GM19452 (cell line): ENCODE results near the gene SNHG17.
"Not testable (repeated sequence)": the region's sequence is repeated elsewhere in the genome, so short reads cannot be mapped to it uniquely, and the experiment has no call there.

Source experiments
- ATAC-seq: cut with Tn5 transposase; IDR thresholded peaks from one replicate; pipeline ENCODE4 v1.9.1; 2021; ENCODE audit not compliant: unreplicated experiment

SNHG17 gene

DNA sequence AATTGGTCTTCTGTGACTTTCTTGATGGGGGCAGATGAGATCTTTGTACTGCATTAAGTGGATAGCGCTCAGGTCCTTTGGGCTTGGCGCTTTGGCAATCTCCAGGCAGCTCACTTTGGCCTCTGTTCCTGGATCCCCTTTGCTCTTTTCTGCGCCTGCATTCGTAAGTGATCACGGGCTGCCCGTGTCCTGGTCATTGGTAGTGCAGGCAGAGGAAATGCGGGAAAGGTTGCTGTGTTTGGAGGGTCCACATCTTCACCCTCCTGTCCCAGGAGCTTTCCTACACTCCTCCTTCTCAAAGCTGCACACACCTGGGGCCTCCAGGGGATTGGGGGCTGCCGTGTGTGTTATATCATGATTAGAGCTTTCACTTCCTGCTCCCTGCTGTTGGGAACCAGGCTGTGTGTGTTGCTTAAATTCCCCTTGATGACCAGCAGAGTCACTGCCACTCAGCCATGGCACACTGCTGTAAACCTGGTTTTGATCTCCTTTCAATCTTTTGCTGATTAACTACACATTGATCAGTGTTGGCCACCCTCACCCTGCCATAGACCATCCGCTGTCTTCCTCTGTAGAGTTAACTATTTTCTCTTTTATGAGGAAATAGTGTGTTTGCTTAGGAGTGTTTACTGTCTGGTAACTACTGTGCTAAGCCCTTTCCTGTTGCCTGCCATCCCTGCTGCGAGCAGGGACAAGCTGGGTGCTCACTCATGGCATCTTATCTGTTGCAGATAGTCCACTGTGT is 13.0 kb upstream of the SNHG17 start:
- ATAC-seq = no peak

DNA sequence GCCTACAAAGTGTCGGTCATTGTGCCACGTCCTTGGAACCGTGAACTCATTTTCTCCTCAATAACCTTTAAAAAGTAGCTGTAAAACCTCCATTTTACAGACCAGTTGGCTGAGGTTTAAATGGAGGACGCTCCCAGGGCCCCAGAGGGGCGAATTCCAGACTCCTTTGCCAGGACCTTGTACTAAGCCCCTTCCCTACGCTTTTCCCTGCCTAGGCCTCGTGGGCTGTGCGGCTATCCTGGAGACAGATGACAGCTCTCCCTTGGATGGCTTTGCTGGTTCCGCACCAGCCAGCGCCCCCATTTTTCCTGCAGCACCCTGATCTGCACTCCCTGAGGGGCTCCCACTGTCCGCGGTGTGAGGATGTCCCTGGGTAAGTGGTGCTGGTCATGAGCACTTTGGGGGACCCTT is 12.1 kb upstream of the SNHG17 start:
- ATAC-seq = no peak

- ATAC-seq = peak; percentile 84
Observed at GRCh38 chr20:38446441-38447209, 11.5 kb upstream of the SNHG17 start.

DNA sequence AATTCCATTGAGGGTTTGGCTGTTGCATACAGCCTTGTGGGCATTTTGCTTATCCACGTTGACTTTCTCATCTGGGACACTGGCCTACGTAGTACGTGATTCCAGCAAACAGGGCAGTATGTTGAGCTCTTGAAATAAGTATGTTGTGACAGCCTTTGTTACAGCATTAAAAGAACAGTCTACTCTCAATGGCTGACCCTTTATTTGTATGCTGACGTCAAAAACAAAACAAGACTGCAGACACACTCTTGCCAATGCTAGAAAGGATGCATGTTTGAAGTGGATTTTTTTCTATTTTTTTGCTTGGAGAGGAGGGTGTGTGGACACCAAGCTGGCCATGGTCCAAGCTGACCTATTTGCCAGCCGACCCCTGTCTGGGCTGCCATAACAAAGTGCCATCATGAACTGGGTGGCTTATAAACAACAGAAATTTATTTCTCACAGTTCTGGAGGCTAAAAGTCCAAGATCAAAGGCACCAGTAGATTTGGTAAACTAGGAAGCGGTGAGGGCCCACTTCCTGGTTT is 10.8 kb upstream of the SNHG17 start:
- ATAC-seq = no peak

GRCh38 chr20:38445381-38445796 is 10.3 kb upstream of the SNHG17 start:
- no peak for ATAC-seq

- ATAC-seq = no peak
Observed at GRCh38 chr20:38441916-38442315, 6.8 kb upstream of the SNHG17 start.

DNA sequence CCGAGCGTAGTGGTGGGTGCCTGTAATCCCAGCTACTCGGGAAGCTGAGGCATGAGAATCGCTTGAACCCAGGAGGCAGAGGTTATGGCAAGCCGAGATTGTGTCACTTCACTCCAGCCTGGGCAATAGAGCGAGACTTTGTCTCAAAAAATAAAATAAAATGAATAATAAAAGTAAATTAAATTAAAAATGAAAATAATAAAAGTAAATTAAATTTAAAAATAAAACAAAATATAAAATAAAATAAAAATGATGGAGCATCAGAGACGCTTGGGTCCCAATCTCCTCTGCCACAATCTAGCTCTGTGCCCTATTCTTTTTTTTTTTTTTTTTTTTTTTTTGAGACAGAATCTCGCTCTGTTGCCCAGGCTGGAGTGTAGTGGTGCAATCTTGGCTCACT is 6.0 kb upstream of the SNHG17 start:
- not testable (repeated sequence) for ATAC-seq

DNA sequence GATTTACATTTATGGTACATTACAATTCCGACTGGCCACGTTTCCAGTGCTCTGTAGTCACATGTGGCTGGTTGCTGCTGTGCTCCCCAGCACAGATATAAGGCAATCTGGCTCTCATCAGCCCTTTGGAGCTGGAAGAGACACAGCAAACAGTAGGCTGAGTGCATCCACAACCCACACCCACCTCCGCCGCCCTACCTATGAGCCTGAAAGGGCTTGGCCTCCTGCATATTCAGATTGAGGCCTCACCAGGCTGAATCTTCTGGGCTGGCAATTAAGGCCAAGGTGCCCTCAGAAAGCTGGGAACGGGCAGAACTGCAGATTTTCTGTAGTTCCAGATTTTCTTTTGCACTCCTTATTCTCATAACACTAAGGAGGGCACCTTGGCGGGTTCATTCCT is 2.7 kb upstream of the SNHG17 start:
- ATAC-seq = no peak

GRCh38 chr20:38435555-38435939 is 419 bp upstream of the SNHG17 start:
- no peak for ATAC-seq

DNA sequence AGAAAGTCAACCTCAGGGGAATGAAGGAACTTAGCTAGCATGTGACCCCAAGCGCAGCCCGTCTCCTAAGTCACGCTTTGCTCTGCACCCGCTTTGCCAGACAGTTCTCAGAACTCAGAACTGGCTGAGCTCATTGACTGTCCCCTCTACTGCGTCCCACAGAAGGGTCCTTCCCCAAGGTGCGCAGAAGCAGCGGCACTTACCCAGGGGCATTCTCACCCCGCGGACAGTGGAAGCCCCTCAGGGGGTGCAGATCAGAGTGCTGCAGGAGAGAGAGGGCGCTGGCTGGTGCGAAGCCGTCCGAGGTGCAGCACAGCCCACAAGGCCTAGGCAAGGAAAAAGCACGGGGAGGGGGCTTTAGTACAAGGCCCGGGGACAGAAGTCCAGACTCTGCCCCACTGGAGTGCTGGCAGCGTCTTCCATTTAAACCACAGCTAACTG is 807 bp downstream of the SNHG17 start:
- peak; percentile 31 for ATAC-seq

DNA sequence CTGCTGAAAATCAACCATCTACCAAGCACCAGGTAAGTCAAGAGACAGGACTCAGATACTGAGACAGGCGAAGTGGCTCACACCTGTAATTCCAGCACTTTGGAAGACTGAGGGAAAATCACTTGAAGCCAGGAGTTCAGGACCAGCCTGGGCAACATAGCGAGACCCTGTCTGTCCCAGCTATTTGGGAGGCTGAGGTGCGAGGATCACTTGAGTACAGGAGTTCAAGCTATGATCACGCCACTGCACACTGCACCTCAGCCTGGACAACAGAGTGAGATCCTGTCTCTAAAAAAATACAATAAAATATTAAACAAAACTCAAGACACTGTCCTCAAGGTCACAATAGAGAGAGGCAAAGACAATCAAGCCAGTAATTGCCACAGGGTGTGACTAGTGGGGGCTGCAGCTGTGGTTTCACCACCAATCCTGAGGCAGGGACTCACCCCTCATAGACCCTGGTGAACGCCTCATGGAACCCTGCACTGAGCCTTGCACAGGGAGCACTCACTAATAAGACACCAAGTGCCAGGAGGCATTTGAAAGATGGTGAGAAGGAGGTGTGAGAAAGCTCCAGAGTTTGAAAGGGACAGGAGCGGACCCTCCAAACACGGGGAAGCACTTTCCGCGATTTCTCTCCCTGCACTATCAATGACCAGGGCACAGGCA is 1.7 kb downstream of the SNHG17 start:
- ATAC-seq = no peak

DNA sequence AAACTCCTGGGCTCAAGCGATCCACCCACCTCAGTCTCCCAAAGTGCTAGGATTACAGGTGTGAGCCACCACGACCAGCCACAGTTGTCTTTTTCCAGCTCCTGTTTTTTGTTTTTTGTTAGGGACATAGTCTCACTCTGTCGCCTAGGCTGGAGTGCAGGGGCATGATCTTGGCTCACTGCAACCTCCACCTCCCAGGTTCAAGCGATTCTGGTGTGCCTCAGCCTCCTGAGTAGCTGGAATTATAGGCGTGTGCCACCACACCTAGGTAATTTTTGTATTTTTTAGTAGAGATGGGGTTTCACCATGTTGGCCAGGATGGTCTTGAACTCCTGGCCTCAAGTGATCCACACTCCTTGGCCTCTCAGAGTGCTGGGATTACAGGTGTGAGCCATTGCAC is 2.3 kb downstream of the SNHG17 start:
- not testable (repeated sequence) for ATAC-seq

GRCh38 chr20:38432292-38432691 is 2.8 kb downstream of the SNHG17 start:
- no peak for ATAC-seq

DNA sequence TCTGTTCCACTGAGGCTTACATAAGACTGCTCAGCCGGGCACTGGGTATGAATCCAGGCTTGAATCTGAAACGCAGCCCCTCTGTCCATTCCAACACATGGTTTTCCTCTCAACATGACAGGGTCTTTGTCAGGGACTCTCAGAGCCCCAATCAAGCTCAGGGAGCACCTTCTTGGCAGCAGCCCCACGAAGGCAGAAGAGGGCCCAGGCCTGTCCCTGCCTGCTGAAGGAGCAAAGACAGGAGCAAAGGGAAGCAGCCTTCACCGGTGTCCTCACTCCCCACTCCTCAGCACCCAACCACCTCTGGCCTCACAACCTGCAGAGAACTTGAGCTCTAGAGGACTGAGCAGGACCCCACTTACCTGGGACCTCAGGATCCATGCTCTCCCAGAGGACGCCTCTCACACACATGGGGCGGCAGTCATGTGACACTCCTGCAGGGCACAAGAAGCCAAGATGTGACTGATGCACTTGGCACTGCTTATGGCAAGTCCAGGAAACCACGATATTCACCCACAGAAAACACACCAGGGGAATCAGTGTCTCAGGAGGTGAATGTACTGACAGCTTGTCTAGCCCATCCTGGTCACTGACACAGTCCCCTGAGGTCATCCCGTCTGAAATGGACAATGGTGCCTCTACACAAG is 4.3 kb downstream of the SNHG17 start:
- no peak for ATAC-seq

GRCh38 chr20:38429301-38429700 is 5.8 kb downstream of the SNHG17 start:
- no peak for ATAC-seq

DNA sequence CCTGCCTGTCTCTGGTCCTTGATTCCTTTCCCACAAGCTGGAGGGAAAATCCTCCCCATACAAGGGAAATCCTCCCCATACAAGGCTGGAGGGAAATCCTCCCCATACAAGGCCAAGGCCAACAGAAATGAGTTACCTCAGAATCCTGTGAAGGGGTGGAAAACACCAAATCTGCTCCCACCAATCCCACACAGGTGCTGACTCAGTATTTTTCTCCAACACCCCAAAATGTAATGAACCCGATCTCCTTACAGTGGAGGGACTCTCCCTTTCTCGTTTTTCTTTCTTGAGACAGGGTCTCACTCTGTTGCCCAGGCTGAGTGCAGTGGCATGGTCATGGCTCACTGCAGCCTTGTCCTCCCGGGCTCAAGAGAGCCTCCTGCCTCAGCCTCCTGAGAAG is 6.3 kb downstream of the SNHG17 start:
- ATAC-seq = no peak

DNA sequence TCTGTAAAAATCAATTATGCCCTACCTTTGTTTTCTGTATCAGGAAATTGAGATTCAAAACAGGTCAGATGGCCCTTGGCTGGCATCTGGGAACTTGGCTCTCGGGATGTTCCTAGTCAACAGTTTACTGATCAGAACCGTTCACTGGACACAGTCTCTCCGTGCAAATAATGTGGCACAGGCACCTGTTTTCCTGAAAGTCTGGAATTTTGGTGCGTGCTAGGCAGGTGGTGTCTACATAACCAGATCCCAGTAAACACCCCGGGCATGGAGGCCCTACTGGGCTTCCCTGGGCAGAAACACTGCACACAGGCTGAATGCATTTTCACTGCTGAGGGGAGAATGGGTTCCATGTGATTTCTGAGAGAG is 7.5 kb downstream of the SNHG17 start:
- ATAC-seq = no peak

GRCh38 chr20:38426006-38426897 is 8.9 kb downstream of the SNHG17 start:
- ATAC-seq = no peak

- no peak for ATAC-seq
Observed at GRCh38 chr20:38424401-38424800, 10.7 kb downstream of the SNHG17 start.

- no peak for ATAC-seq
Observed at GRCh38 chr20:38423541-38423940, 11.6 kb downstream of the SNHG17 start.
